Astrocyte of the cerebellum (primary cell): ENCODE measurements around the gene KRT23.

Experiments used
- DNase-seq: peaks from one replicate; pipeline ENCODE4 v3.0.0-alpha.2; 2011; ENCODE audit warnings: low read depth
- H3K4me3 ChIP-seq: 2 replicates; pipeline ENCODE4 v1.5.1; 2011; ENCODE audit warnings: mild to moderate bottlenecking, low read depth, low read length, moderate library complexity
- CTCF ChIP-seq: IDR thresholded peaks from 2 replicates; pipeline ENCODE4 v1.5.1; 2012; ENCODE audit warnings: low read length, low read depth, moderate library complexity, mild to moderate bottlenecking; ENCODE audit errors: missing control alignments
- in situ Hi-C: cut with HindIII; loops from 2 replicates; pipeline ENCODE4 v1.10.0; 2017; ENCODE audit warnings: low sequenced_read_pairs

The KRT23 gene

GRCh38 chr17:40961591-40961990, 24.1 kb upstream of the KRT23 start:
- TF ChIP-seq CTCF = no peak
- in situ Hi-C loops = no loop called here
- H3K4me3 ChIP-seq = no peak overlapping the region
- DNase-seq = no peak

GRCh38 chr17:40960144-40960543, 22.7 kb upstream of the KRT23 start:
- TF ChIP-seq CTCF = no peak
- in situ Hi-C loops = no loop called here
- H3K4me3 ChIP-seq = no peak overlapping the region
- DNase-seq = no peak

GRCh38 chr17:40958086-40958953, 20.9 kb upstream of the KRT23 start:
- DNase-seq = no peak
- no peak for TF ChIP-seq CTCF
- in situ Hi-C loops = no loop called here
- H3K4me3 ChIP-seq = no peak overlapping the region

- H3K4me3 ChIP-seq = no peak overlapping the region
- in situ Hi-C loops = no loop called here
- peak; percentile 77 for DNase-seq
- no peak for TF ChIP-seq CTCF
Measured at GRCh38 chr17:40956401-40957254, 19.2 kb upstream of the KRT23 start.

- TF ChIP-seq CTCF = no peak
- no peak for DNase-seq
- in situ Hi-C loops = no loop called here
- H3K4me3 ChIP-seq = no peak overlapping the region
Measured at GRCh38 chr17:40953881-40954280, 16.4 kb upstream of the KRT23 start.

- in situ Hi-C loops = no loop called here
- no peak for DNase-seq
- no peak for TF ChIP-seq CTCF
- H3K4me3 ChIP-seq = no peak overlapping the region
Measured at GRCh38 chr17:40952661-40953060, 15.2 kb upstream of the KRT23 start.
